Measurements from ENCODE around the gene STIP1. TPM values are rescaled to one million over a fixed set of nuclear protein-coding genes. Genes with fewer than 3 reads are reported as not detected.
"Not testable (repeated sequence)": the region's sequence is repeated elsewhere in the genome, so short reads cannot be mapped to it uniquely, and the experiment has no call there.

STIP1 gene
- total RNA-seq, 1 donor from 2014 or later = 139 TPM

GRCh38 chr11:64161037-64161436 is 24.9 kb upstream of the STIP1 start:
- DNase-seq = no peak

GRCh38 chr11:64162769-64163168 is 23.2 kb upstream of the STIP1 start:
- DNase-seq = not testable (repeated sequence)

GRCh38 chr11:64163951-64164350 is 22.0 kb upstream of the STIP1 start:
- no peak for DNase-seq

- peak; percentile 18 for DNase-seq
Measured at GRCh38 chr11:64164392-64165312, 21.3 kb upstream of the STIP1 start.

GRCh38 chr11:64165481-64165841 is 20.5 kb upstream of the STIP1 start:
- DNase-seq = peak; percentile 49

GRCh38 chr11:64165842-64166635 is 19.9 kb upstream of the STIP1 start, which contains the start of gene MACROD1:
Gene MACROD1, minus strand, starts transcription at chr11:64166113. Its CDS starts 119 bp downstream, at chr11:64165994.
- peak; percentile 88 for DNase-seq

GRCh38 chr11:64170419-64170818 is 15.6 kb upstream of the STIP1 start:
- DNase-seq = no peak

GRCh38 chr11:64173616-64174355 is 12.2 kb upstream of the STIP1 start:
- no peak for DNase-seq

- no peak for DNase-seq
Measured at GRCh38 chr11:64176751-64177150, 9.2 kb upstream of the STIP1 start.

GRCh38 chr11:64178203-64178602 is 7.8 kb upstream of the STIP1 start:
- no peak for DNase-seq

- DNase-seq = no peak
Measured at GRCh38 chr11:64178951-64179639, 6.9 kb upstream of the STIP1 start.

GRCh38 chr11:64180891-64181290 is 5.1 kb upstream of the STIP1 start:
- DNase-seq = no peak

- DNase-seq = peak; percentile 97
Measured at GRCh38 chr11:64181506-64182411, 4.2 kb upstream of the STIP1 start.

- no peak for DNase-seq
Measured at GRCh38 chr11:64183890-64184289, 2.1 kb upstream of the STIP1 start.

GRCh38 chr11:64185175-64185692 is 737 bp upstream of the STIP1 start:
- peak; percentile 93 for DNase-seq

GRCh38 chr11:64186492-64187165 is 658 bp downstream of the STIP1 start:
- peak; percentile 33 for DNase-seq

GRCh38 chr11:64192434-64192833 is 6.5 kb downstream of the STIP1 start:
- DNase-seq = no peak

- no peak for DNase-seq
Measured at GRCh38 chr11:64196626-64197025, 10.7 kb downstream of the STIP1 start.

- no peak for DNase-seq
Measured at GRCh38 chr11:64198511-64198910, 12.5 kb downstream of the STIP1 start.

- DNase-seq = no peak
Measured at GRCh38 chr11:64201543-64201942, 15.6 kb downstream of the STIP1 start.
